GM19395 (cell line): ENCODE data around the gene AK9.
"Not testable (repeated sequence)": the region's sequence is repeated elsewhere in the genome, so short reads cannot be mapped to it uniquely, and the experiment has no call there.

Source experiments
- ATAC-seq: cut with Tn5 transposase; IDR thresholded peaks from one replicate; pipeline ENCODE4 v1.9.1; 2021; ENCODE audit warnings: mild to moderate bottlenecking, moderate library complexity; ENCODE audit not compliant: unreplicated experiment

Gene AK9

GRCh38 chr6:109628158-109629000 lies 62.6 kb downstream of the AK9 start:
- ATAC-seq: no peak

GRCh38 chr6:109626311-109626710 lies 64.7 kb downstream of the AK9 start:
- ATAC-seq: no peak

GRCh38 chr6:109625199-109625598 lies 65.8 kb downstream of the AK9 start:
- ATAC-seq: no peak

GRCh38 chr6:109623288-109623687 lies 67.7 kb downstream of the AK9 start:
- no peak for ATAC-seq

- ATAC-seq: no peak
Observed at GRCh38 chr6:109612268-109612667, 78.7 kb downstream of the AK9 start.

- no peak for ATAC-seq
Observed at GRCh38 chr6:109611502-109611901, 79.5 kb downstream of the AK9 start.

- no peak for ATAC-seq
Observed at GRCh38 chr6:109610590-109610989, 80.4 kb downstream of the AK9 start.

- ATAC-seq: no peak
Observed at GRCh38 chr6:109609737-109610136, 81.3 kb downstream of the AK9 start.

- no peak for ATAC-seq
Observed at GRCh38 chr6:109606359-109606758, 84.6 kb downstream of the AK9 start.

GRCh38 chr6:109595998-109596397 lies 95.0 kb downstream of the AK9 start:
- ATAC-seq: no peak

GRCh38 chr6:109580519-109580918 lies 110.5 kb downstream of the AK9 start:
- ATAC-seq: no peak

GRCh38 chr6:109579361-109579760 lies 111.6 kb downstream of the AK9 start:
- ATAC-seq: peak; percentile 99

GRCh38 chr6:109569901-109570300 lies 121.1 kb downstream of the AK9 start:
- ATAC-seq: not testable (repeated sequence)

GRCh38 chr6:109561844-109562243 lies 129.2 kb downstream of the AK9 start:
- no peak for ATAC-seq

- ATAC-seq: no peak
Observed at GRCh38 chr6:109531446-109531845, 159.6 kb downstream of the AK9 start.

- no peak for ATAC-seq
Observed at GRCh38 chr6:109527989-109528388, 163.0 kb downstream of the AK9 start.

GRCh38 chr6:109526905-109527628 lies 163.9 kb downstream of the AK9 start:
- peak; percentile 84 for ATAC-seq

GRCh38 chr6:109524129-109524528 lies 166.9 kb downstream of the AK9 start:
- no peak for ATAC-seq

GRCh38 chr6:109523478-109523877 lies 167.5 kb downstream of the AK9 start:
- ATAC-seq: no peak

- no peak for ATAC-seq
Observed at GRCh38 chr6:109521080-109521479, 169.9 kb downstream of the AK9 start.

GRCh38 chr6:109519647-109520046 lies 171.4 kb downstream of the AK9 start:
- ATAC-seq: not testable (repeated sequence)

- ATAC-seq: no peak
Observed at GRCh38 chr6:109516929-109517328, 174.1 kb downstream of the AK9 start.
